ENCODE results near the gene SCFD2.
"Not testable (repeated sequence)": the region's sequence is repeated elsewhere in the genome, so short reads cannot be mapped to it uniquely, and the experiment has no call there.

Gene SCFD2

DNA sequence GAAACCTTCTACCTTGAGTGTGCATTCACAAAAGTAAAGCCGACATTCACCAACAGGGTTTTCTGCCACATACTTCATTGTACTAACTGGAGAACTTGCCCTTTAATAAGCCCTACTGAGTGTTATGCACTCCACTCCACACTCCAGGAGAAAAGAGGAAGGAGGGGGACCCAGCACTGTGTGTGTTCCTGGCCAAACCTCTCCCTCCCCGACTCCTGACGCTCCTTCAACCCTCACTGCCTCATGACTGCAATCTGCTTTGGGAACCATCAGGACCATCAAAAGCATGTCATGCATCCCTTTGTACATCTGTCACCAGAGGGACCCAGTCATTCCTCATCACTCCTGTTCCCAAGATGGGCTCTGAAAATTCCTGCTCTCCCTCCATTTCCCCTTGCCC, 360.1 kb downstream of the SCFD2 start:
- DNase-seq = no peak

GRCh38 chr4:53005149-53005546, 360.7 kb downstream of the SCFD2 start:
- no peak for DNase-seq

- DNase-seq = no peak
Observed at GRCh38 chr4:53004497-53005148, 361.2 kb downstream of the SCFD2 start.

GRCh38 chr4:53003959-53004358, 361.9 kb downstream of the SCFD2 start:
- no peak for DNase-seq

DNA sequence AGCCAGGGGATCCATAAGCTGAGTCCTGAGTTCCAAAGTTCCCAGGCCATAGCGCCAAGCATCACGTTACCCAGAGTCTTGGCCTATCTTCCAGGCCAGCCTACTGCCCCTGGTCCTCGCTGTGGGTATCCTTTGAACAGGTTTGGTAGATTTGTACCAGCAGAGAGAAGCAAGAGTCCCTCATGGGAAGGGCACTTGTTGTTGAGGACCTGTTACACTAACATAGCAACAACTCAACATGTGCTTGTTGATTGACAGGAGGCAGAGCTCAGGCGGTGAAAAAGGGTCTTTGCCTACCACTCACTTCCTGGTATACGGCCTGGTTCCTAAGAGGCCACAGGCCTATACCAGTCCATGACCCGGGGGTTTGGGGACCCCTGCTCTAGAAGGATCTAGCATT, 365.3 kb downstream of the SCFD2 start:
- DNase-seq = no peak

GRCh38 chr4:52999626-53000025, 366.2 kb downstream of the SCFD2 start:
- DNase-seq = no peak

DNA sequence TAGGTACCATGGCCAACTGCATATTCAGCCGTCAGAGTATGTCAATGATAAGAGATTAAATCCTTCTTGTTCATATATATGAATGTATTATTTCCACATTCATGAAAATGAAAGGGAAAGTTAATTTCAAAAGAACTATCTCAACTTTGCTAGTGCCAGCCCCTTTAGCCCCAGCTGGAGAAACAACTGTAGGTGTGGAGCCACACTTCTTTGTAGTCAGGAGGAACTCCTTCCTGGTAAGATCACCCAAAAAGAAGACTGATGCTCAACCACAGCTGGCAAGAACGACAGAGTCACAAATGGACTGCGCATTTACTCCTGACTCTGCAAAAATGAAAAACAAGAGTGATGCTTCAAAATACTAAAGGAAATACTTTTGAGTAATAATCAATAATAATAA, 367.4 kb downstream of the SCFD2 start:
- no peak for DNase-seq

DNA sequence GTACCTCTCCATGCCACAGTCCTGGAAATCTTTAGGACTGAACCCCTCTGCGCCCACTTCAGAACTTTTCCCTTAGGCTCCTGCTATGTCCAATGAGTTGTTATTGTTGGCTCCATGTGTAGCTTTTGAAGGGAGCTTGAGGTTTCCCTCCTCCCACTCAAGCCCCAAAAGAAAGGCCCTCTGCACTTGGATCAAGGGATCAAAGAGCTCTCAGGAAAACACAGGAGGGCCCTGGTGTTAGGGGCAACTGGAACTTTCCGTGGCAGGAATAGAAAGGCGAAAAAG, 368.8 kb downstream of the SCFD2 start:
- no peak for DNase-seq

DNA sequence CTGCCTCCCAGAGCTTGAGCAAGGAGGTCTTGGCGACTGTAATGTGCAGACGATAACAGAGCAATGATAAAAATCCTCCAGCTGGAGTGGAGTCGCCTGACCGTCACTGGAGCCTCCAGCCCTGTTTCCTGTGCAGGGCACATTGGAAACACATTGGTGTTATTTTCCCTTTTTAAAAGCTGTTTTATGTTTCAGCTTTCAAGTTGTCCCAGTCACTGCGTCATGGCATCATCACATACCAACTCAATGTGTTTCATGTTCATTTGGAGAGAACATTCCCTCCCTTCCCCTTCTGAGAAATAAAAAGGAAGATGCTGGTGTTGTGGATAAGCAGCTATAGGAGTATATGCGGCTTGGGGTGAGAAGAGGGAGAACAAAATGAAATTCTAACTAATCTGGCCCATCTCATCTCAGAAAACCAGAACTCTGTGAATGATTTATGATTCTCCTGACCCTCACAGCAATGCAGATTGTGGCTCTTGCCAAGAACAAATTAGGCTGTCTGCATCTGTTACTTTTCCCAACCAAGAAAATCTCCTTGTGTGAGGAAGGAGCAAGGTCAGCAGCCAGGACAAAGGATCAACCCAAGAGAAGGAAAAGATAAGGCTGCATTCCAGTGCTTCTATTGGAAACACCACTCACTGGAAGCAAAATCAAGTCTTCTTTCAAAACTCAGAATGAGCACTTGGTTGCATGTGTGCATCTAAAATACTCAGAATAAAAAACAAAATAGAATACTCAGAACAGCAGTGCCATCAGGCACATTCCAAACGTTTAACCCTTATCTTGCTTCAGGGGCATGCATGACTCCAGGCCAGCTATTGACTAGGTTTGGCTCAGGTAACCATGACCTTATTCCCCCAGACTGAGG, 369.4 kb downstream of the SCFD2 start:
- no peak for DNase-seq

DNA sequence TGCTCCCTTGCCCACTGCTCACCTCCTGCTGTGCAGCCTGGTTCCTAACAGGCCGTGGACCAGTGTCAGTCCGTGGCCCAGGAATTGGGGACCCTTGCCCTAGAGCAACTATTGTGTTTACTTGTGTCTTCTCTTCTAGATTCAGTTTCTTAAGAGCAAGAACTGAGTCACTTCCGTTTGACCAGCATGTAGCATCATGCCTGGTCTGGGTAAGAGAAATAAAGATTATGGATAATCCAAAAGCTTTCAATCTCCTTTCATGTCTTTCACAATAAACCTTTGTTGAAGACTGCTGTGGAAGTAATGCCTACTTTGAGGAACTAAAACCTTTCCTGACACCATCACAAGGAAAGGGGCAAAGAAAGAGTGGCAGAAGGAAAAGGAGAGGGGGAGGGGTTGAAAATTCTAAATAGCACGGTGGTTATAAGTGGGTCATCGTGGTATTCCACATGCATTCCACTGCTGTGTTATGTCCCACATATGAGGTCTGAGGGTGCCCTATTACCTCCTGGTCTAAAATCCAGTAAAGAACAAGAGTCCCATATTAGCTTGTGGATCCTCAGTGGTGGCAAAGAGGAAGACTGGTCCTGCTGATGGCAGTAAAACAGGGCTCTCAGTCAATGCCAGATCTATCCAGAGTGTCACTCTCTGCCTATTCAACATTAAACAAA, 370.4 kb downstream of the SCFD2 start:
- no peak for DNase-seq

DNA sequence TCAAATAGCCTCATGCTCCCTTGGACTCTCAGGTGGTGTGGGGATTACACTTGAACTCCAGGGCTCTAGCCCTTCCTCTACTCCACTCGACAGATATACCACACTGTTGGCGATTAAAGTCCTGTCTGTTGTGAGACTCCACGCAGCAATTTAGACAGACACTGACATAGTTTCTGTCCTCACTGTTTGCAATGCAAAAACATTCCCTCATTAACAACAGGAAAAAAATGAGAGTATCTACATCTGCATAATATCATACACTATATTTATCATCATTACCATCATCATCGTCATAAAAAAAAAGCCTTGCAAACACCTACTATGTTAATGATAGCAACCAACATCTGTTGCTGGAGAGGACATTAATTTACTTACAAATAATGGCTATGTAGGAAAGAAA, 371.3 kb downstream of the SCFD2 start:
- no peak for DNase-seq

DNA sequence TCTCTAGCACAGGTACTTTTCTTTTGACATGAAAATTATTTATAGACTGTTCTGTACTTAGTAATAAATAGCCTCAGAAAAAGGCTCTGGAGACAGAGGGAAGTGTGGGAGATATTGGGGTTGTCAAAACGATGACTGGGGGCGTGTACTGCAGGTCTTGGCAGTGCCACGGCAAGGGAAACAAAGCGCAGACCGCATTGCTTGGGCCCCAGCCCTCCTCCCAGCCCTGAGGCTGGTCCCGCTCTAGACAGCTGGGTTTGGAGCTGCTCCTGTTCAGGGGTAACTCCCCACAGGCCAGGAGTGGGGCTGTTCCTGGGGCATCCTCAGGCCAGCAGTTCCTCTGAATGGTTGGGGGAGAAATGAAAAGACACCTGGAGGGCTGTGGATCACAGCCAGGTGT, 372.1 kb downstream of the SCFD2 start:
- no peak for DNase-seq

GRCh38 chr4:52992551-52992950, 373.3 kb downstream of the SCFD2 start:
- DNase-seq = not testable (repeated sequence)

GRCh38 chr4:52991472-52991871, 374.4 kb downstream of the SCFD2 start:
- no peak for DNase-seq

DNA sequence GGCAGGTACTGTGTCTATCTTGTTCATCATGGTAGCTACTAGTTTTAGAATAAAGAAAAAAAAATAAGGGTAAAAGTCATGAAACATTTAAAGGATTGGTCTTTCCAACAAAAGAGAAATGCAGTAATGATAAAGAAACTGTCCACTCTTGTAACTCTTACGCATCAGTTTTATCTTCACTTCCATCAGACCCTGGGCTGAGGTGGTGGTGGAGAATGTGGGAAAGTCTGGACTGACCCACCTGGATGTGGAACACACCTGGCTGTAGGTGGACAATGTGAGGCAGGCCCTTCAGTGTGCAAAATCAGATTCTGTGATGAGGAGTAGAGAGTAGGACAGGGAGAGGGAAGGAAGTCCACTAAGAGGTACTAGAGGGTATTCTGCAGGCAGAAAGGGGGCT, 375.2 kb downstream of the SCFD2 start:
- no peak for DNase-seq

DNA sequence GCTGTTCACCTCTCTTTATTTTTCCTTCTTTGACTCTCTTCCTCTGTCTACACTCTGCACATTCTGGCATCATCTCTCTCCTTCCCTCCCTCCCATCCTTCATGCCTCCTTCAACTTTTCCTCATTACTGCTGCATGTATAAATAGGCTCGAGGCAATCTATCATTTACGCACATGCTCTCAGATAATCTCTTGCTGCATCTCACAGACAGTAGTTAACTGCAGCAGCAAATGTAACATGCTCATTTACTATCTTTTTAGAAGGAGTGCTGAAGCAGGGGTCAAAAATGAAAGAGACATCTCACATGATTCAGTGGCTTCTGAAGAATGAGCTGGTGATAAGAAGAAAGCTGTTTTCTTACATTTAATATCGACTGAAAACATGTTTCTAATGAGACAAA, 376.0 kb downstream of the SCFD2 start:
- no peak for DNase-seq

- no peak for DNase-seq
Observed at GRCh38 chr4:52987392-52988056, 378.3 kb downstream of the SCFD2 start.

DNA sequence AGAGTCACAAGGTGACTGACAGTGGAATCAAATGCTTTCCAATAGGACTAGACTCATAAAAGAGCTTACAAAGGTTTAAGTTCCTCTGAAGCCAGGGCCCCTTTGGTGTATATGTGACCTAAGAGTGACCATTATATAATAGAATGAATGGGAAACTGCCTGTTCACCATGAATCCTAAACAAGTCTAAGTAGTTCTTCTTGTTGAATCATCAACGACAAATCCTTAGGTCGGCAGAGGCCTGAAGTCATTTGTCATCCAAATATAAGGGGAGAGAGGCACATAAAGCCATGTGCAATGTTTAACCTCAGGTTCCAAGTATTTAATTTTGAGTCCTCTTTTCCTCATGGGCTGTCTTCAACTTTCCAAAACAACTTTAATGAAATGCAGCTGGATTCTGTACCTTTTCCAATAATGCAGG, 381.4 kb downstream of the SCFD2 start:
- DNase-seq = no peak

DNA sequence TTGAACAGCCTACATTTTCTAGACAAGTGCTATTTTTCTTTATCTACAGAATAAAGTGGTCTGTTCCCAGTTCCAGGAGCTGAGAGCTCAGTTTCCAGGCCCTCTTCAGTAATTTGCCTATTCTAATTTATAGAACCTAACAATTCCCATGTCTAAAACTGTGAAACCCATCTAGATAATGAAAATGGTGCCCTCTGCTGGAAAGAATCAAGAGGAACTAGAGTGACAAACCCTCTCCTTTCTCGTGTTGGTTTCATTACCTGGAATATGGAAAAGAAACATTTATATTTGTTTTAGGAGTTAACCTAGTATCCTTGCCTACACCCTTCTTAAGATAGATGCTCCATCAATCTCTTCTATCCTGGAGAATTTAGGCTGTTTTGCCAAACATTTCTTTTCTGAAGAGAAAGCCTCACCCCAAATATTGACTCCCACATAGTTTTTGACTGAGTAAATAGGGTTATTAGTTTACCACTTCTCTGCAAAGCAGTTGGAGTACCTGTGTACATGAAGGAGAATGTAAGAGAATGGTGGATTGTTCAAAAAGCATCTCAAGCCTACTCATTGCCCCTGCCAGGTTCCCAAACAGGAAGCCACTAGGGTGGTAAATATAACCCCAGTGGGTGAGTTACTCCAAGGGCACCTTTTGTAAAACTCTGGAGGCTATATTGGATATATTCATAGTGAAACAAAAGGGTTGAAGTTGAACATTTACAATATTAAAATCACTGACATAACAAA, 382.1 kb downstream of the SCFD2 start:
- no peak for DNase-seq

DNA sequence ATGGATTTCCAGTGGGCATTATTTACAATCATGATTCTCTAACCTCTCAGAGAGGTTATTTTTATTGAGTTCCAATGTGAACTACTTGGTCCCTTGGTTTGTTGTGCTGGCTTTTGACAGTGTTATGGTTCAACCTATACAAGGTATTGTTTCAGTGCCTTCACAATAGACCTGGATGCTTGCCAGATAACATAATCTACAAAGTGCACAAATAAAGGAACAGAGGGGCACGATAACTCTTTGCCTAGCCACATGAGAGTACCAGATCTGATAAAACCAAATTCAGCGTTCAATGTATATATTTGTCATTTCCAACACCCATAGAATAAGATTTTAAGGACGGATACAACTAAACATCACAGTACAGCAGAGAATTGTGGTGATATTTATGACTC, 382.9 kb downstream of the SCFD2 start:
- DNase-seq = no peak

- DNase-seq = no peak
Observed at GRCh38 chr4:52982255-52982945, 383.5 kb downstream of the SCFD2 start.

Measured in activated CD8-positive, alpha-beta memory T cell treated with anti-CD3 and anti-CD28 coated beads, Interleukin-2, amount 50 U/mL, for 48 hours (primary cell).